ENCODE measurements around the gene SUMF2. TPM values are rescaled to one million over a fixed set of nuclear protein-coding genes. Genes with fewer than 3 reads are reported as not detected.

The SUMF2 gene
- total and polyA plus RNA-seq, 2 of the 13 experiments (the other 11 are each of a cell fraction or from before 2014, with no cell fraction given) = 48.9 to 54.4 TPM

DNA sequence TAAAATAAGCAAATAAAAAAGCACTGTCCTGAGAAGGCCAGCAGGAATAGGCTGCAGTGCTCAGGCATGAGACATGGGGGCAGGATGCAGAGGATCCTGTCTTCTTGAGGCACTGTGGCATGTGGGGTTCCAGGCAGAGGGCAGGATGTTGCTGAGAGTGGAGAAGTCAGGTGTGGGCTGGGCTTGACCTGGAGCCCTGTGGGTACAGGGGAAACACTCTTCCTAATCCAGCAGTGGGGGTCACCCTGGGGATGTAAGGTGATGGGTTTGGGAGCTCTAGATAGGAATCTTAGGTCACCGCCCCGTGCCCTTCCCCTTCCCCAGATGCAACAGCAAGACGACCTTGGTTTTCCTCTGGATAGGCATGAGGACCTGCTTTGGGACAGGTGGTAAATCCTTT is 13.6 kb downstream of the SUMF2 start (continued):
- TF ChIP-seq TEAD2 (CRISPR knock-in tag; IDR thresholded peaks at IDR 0.05) (no peak), MYC (CRISPR knock-in tag; IDR thresholded peaks at IDR 0.05; ENCODE audit: borderline replicate concordance) (no peak), IKZF1 (IDR thresholded peaks at IDR 0.05) (no peak), ZNF567 (CRISPR knock-in tag; IDR thresholded peaks at IDR 0.05; ENCODE audit: borderline replicate concordance) (no peak), ZMAT3 (CRISPR knock-in tag; conservative IDR thresholded peaks at IDR 0.05) (no peak), RXRB (CRISPR knock-in tag; IDR thresholded peaks at IDR 0.05; ENCODE audit: borderline replicate concordance) (no peak), MTF2 (CRISPR knock-in tag; IDR thresholded peaks at IDR 0.05; ENCODE audit: borderline replicate concordance) (no peak), BRCA1 (CRISPR knock-in tag; IDR thresholded peaks at IDR 0.05) (no peak)
- TF ChIP-seq, protein P1, sequence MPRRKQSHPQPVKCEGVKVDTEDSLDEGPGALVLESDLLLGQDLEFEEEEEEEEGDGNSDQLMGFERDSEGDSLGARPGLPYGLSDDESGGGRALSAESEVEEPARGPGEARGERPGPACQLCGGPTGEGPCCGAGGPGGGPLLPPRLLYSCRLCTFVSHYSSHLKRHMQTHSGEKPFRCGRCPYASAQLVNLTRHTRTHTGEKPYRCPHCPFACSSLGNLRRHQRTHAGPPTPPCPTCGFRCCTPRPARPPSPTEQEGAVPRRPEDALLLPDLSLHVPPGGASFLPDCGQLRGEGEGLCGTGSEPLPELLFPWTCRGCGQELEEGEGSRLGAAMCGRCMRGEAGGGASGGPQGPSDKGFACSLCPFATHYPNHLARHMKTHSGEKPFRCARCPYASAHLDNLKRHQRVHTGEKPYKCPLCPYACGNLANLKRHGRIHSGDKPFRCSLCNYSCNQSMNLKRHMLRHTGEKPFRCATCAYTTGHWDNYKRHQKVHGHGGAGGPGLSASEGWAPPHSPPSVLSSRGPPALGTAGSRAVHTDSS (CRISPR knock-in tag; conservative IDR thresholded peaks at IDR 0.05) = no peak
- TF ChIP-seq, protein P2, sequence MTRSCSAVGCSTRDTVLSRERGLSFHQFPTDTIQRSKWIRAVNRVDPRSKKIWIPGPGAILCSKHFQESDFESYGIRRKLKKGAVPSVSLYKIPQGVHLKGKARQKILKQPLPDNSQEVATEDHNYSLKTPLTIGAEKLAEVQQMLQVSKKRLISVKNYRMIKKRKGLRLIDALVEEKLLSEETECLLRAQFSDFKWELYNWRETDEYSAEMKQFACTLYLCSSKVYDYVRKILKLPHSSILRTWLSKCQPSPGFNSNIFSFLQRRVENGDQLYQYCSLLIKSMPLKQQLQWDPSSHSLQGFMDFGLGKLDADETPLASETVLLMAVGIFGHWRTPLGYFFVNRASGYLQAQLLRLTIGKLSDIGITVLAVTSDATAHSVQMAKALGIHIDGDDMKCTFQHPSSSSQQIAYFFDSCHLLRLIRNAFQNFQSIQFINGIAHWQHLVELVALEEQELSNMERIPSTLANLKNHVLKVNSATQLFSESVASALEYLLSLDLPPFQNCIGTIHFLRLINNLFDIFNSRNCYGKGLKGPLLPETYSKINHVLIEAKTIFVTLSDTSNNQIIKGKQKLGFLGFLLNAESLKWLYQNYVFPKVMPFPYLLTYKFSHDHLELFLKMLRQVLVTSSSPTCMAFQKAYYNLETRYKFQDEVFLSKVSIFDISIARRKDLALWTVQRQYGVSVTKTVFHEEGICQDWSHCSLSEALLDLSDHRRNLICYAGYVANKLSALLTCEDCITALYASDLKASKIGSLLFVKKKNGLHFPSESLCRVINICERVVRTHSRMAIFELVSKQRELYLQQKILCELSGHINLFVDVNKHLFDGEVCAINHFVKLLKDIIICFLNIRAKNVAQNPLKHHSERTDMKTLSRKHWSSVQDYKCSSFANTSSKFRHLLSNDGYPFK (CRISPR knock-in tag; IDR thresholded peaks at IDR 0.05; ENCODE audit: borderline replicate concordance) = no peak

Data from HepG2 (cell line).